Activated T-helper 1 cell treated with Interleukin-2 at 50 U/mL for 16 hours (primary cell): ENCODE results near the gene CTNNA3.
A peak's percentile ranks its signal among the peaks of the same experiment; 100 is the strongest.

Experiments used
- DNase-seq: peaks from one replicate; pipeline ENCODE4 v3.0.0-alpha.2; 2020; ENCODE audit warnings: low read depth

The CTNNA3 gene

GRCh38 chr10:67665491-67665890 lies 30.5 kb downstream of the CTNNA3 start:
- no peak for DNase-seq

- DNase-seq = no peak
These were observed 31.1 kb downstream of the CTNNA3 start for GRCh38 chr10:67664942-67665341.

GRCh38 chr10:67663449-67664087 lies 32.4 kb downstream of the CTNNA3 start:
- no peak for DNase-seq

GRCh38 chr10:67662415-67662814 lies 33.6 kb downstream of the CTNNA3 start:
- DNase-seq = no peak

- DNase-seq = no peak
These were observed 36.5 kb downstream of the CTNNA3 start for GRCh38 chr10:67659497-67659896.

- DNase-seq = no peak
These were observed 38.2 kb downstream of the CTNNA3 start for GRCh38 chr10:67657775-67658174.

- no peak for DNase-seq
These were observed 45.4 kb downstream of the CTNNA3 start for GRCh38 chr10:67650558-67650957.

- DNase-seq = no peak
These were observed 47.3 kb downstream of the CTNNA3 start for GRCh38 chr10:67648613-67649229.

- no peak for DNase-seq
These were observed 65.1 kb downstream of the CTNNA3 start for GRCh38 chr10:67630904-67631303.

GRCh38 chr10:67629461-67629971 lies 66.5 kb downstream of the CTNNA3 start:
- DNase-seq = no peak

GRCh38 chr10:67622984-67623383 lies 73.0 kb downstream of the CTNNA3 start:
- DNase-seq = no peak

GRCh38 chr10:67622511-67622910 lies 73.5 kb downstream of the CTNNA3 start:
- no peak for DNase-seq

- DNase-seq = no peak
These were observed 74.2 kb downstream of the CTNNA3 start for GRCh38 chr10:67621834-67622233.

- no peak for DNase-seq
These were observed 77.9 kb downstream of the CTNNA3 start for GRCh38 chr10:67618116-67618515.

- peak; percentile 14 for DNase-seq
These were observed 83.1 kb downstream of the CTNNA3 start for GRCh38 chr10:67612577-67613537.

- DNase-seq = no peak
These were observed 83.8 kb downstream of the CTNNA3 start for GRCh38 chr10:67612176-67612575.

GRCh38 chr10:67609996-67610793 lies 85.8 kb downstream of the CTNNA3 start:
- DNase-seq = no peak

GRCh38 chr10:67608001-67608400 lies 88.0 kb downstream of the CTNNA3 start:
- DNase-seq = no peak

GRCh38 chr10:67607472-67607871 lies 88.5 kb downstream of the CTNNA3 start:
- no peak for DNase-seq

GRCh38 chr10:67606572-67606971 lies 89.4 kb downstream of the CTNNA3 start:
- no peak for DNase-seq

GRCh38 chr10:67603701-67604100 lies 92.3 kb downstream of the CTNNA3 start:
- no peak for DNase-seq

- no peak for DNase-seq
These were observed 92.9 kb downstream of the CTNNA3 start for GRCh38 chr10:67603086-67603485.
